WI38 (cell line): ENCODE results near the gene GRIFIN.

Experiments used
- H3K4me3 ChIP-seq: 2 replicates; pipeline ENCODE4 v1.5.1; 2011; ENCODE audit warnings: low read depth, mild to moderate bottlenecking, control low read depth, low read length
- CTCF ChIP-seq: IDR thresholded peaks from 2 replicates; pipeline ENCODE4 v1.5.1; 2012; ENCODE audit warnings: low read depth, mild to moderate bottlenecking, control low read depth, low read length

The GRIFIN gene

GRCh38 chr7:2451171-2452073 is 24.8 kb downstream of the GRIFIN start:
- no peak overlapping the region for H3K4me3 ChIP-seq
- peak; percentile 84 for TF ChIP-seq CTCF

DNA sequence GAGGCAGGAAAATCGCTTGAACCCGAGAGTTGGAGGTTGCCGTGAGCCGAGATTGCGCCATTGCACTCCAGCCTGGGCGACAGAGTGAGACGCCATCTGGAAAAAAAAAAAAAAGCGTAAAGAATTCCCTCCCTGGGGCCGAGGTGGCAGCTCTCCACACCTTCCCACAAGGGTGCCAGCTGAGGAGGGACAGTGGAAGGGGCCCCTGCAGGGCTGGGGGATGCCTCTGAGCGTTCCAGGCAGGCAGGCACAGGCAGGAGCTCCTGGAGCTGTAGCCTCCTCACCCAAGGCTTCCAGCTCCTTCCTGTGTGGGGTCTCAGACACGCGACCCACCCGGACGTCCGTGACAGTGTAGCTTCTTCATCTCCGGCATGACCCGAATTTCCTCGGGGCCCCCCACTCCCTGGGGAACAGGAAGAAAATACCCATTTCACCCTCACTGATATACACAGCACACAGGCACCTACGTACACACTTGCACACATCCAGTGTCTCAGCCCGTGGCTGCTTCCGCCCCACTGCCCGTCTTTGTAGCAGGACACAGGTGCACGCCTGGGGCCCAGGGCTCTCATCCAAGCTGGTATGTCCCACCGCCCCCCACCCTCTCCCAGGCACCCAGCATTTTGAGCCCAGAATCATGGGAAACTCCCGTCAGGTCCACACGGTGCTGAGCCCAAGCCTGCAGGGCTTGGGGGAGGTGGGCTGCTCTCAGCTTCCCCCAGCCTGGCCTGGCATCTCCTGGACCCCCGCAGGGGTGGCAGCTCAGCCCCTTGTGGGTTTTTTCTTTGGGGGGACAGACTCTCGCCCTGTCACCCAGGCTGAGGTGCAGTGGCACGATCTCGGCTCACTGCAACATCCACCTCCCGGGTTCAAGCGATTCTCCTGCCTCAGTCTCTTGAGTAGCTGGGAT is 25.7 kb downstream of the GRIFIN start:
- TF ChIP-seq CTCF, result no peak
- H3K4me3 ChIP-seq, result no peak overlapping the region

DNA sequence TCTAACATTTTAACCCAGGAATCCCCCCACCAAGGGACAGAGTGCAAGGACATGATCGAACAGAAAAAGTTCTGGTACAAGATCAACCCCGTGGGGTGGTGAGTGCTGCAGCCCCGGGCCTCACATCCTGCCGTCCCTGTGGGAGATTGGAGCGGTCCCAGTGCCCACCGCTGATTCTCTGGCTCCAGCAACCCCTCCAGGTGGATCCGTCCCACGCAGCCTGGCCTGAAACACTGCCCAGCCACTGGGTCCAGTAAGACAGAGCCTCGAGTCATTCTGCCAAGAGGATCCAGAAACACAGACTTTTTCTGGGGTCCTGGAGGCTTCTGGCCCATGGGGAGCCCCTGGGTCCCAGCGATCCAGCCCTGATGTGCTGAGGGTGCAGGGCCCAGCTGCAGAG is 29.5 kb downstream of the GRIFIN start:
- no peak overlapping the region for H3K4me3 ChIP-seq
- TF ChIP-seq CTCF, result no peak

GRCh38 chr7:2445898-2446555 is 30.2 kb downstream of the GRIFIN start:
- H3K4me3 ChIP-seq, result no peak overlapping the region
- no peak for TF ChIP-seq CTCF

DNA sequence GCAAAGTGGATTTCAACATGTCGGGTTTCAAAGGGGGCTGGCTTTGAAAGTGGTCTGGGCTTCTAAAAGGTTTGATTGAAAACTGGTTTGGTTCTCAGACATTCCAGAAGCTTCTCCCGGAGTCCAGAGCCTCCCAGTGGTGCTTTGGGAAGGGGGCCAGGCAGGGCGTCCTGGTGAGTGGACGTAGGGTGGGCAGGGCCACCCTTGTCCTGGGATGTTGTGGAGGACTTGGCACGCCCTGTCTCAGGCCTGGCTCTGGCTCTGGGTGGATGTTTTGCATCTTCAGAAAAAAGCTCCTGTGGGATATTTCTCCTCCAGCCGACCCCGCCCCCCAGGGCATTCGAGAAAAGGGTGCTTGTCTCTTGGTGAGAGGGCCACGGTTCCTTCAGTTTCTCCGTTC is 31.2 kb downstream of the GRIFIN start:
- no peak overlapping the region for H3K4me3 ChIP-seq
- no peak for TF ChIP-seq CTCF

- TF ChIP-seq CTCF, result no peak
- H3K4me3 ChIP-seq, result no peak overlapping the region
Observed at GRCh38 chr7:2444476-2444875, 31.7 kb downstream of the GRIFIN start.
